Stimulated activated CD4-positive, alpha-beta T cell treated with anti-CD3 and anti-CD28 coated beads, Interleukin-4, amount 100 ng/mL, for 4 hours (primary cell): ENCODE data around the gene HCN1.

ENCODE experiments used
- DNase-seq, 2 experiments: peaks; one replicate each; pipeline ENCODE4 v3.0.0-alpha.2; 2020

The HCN1 gene

GRCh38 chr5:45696206-45696836 is at the start of gene HCN1:
Gene HCN1, minus strand, starts transcription at chr5:45696380.
- DNase-seq: peak in 1 of 2 experiments; percentile 29

- DNase-seq: no peak
Observed at GRCh38 chr5:45741110-45741509, 44.9 kb upstream of the HCN1 start.

- no peak for DNase-seq
Observed at GRCh38 chr5:45737153-45737552, 41.0 kb upstream of the HCN1 start.

- DNase-seq: no peak
Observed at GRCh38 chr5:45725537-45725936, 29.4 kb upstream of the HCN1 start.

GRCh38 chr5:45697201-45697600 is 1.0 kb upstream of the HCN1 start:
- no peak for DNase-seq

GRCh38 chr5:45695804-45696156 is 400 bp downstream of the HCN1 start:
- no peak for DNase-seq

GRCh38 chr5:45694971-45695803 is 993 bp downstream of the HCN1 start:
- no peak for DNase-seq

GRCh38 chr5:45694255-45694814 is 1.8 kb downstream of the HCN1 start:
- DNase-seq: no peak

GRCh38 chr5:45692481-45692880 is 3.7 kb downstream of the HCN1 start:
- DNase-seq: no peak

- no peak for DNase-seq
Observed at GRCh38 chr5:45691656-45692055, 4.5 kb downstream of the HCN1 start.

GRCh38 chr5:45687701-45688100 is 8.5 kb downstream of the HCN1 start:
- DNase-seq: no peak

GRCh38 chr5:45686620-45687019 is 9.6 kb downstream of the HCN1 start:
- no peak for DNase-seq

- DNase-seq: no peak
Observed at GRCh38 chr5:45684118-45684517, 12.1 kb downstream of the HCN1 start.

- DNase-seq: no peak
Observed at GRCh38 chr5:45680950-45681349, 15.2 kb downstream of the HCN1 start.

- no peak for DNase-seq
Observed at GRCh38 chr5:45677524-45677923, 18.7 kb downstream of the HCN1 start.

GRCh38 chr5:45672271-45672670 is 23.9 kb downstream of the HCN1 start:
- no peak for DNase-seq

GRCh38 chr5:45648744-45649143 is 47.4 kb downstream of the HCN1 start:
- DNase-seq: no peak

- no peak for DNase-seq
Observed at GRCh38 chr5:45643056-45643455, 53.1 kb downstream of the HCN1 start.

GRCh38 chr5:45642370-45642769 is 53.8 kb downstream of the HCN1 start:
- no peak for DNase-seq

GRCh38 chr5:45639040-45639439 is 57.1 kb downstream of the HCN1 start:
- no peak for DNase-seq

GRCh38 chr5:45627076-45627656 is 69.0 kb downstream of the HCN1 start:
- no peak for DNase-seq

- no peak for DNase-seq
Observed at GRCh38 chr5:45623832-45624231, 72.3 kb downstream of the HCN1 start.

- no peak for DNase-seq
Observed at GRCh38 chr5:45622365-45622764, 73.8 kb downstream of the HCN1 start.

GRCh38 chr5:45617859-45618416 is 78.2 kb downstream of the HCN1 start:
- no peak for DNase-seq
